Ishikawa (cell line): ENCODE data around the gene ANKRD42.

Experiments
- CEBPB ChIP-seq: IDR thresholded peaks from 2 replicates; pipeline ENCODE4 v1.6.1; 2012
- CREB1 ChIP-seq: IDR thresholded peaks from 2 replicates; pipeline ENCODE4 v1.6.1; 2012; ENCODE audit warnings: low read depth
- EP300 ChIP-seq: IDR thresholded peaks from 2 replicates; pipeline ENCODE4 v1.6.1; 2012; ENCODE audit warnings: borderline replicate concordance
- FOXM1 ChIP-seq: IDR thresholded peaks from 2 replicates; pipeline ENCODE4 v1.6.1; 2012; ENCODE audit warnings: low read depth, borderline replicate concordance
- MAX ChIP-seq: IDR thresholded peaks from 2 replicates; pipeline ENCODE4 v1.6.1; 2012
- RAD21 ChIP-seq: IDR thresholded peaks from 2 replicates; pipeline ENCODE4 v1.6.1; 2012; ENCODE audit warnings: low read depth
- REST ChIP-seq: IDR thresholded peaks from 2 replicates; pipeline ENCODE4 v1.6.1; 2012; ENCODE audit warnings: low read depth, mild to moderate bottlenecking
- TAF1 ChIP-seq: IDR thresholded peaks from 2 replicates; pipeline ENCODE4 v1.6.1; 2012; ENCODE audit warnings: low read depth, mild to moderate bottlenecking
- TEAD4 ChIP-seq: IDR thresholded peaks from 2 replicates; pipeline ENCODE4 v1.6.1; 2012
- YY1 ChIP-seq: IDR thresholded peaks from 2 replicates; pipeline ENCODE4 v1.6.1; 2012; ENCODE audit warnings: low read depth
- ZBTB7A ChIP-seq: IDR thresholded peaks from 2 replicates; pipeline ENCODE4 v1.6.1; 2012; ENCODE audit warnings: low read depth

DNA sequence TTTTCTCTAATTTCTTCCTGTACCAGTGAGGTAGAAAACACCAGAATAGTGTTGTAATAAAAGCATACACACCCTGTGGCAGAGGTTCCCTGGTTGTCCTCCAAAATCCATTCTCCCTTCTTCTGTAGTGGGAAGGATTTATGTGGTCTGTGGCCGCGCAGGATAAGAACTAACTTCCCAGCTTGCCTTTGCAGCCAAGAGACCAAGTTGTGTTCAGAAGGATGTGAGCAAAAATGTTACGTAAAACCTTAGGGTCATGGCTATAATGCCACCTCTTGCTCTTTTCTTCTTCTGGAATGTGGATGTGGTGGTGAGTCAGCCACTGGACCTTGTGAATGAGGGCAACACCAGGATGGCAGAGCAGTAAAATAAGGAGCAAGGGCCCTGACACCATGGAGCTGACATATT is 64.3 kb downstream of the ANKRD42 start:
- TF ChIP-seq EP300 (no peak), REST (no peak), TAF1 (no peak), CREB1 (no peak), MAX (no peak), FOXM1 (no peak), YY1 (no peak), RAD21 (no peak), TEAD4 (no peak), CEBPB (no peak), ZBTB7A (no peak)
